ENCODE measurements around the gene SMC3. TPM values are rescaled to one million over a fixed set of nuclear protein-coding genes. Genes with fewer than 3 reads are reported as not detected.

SMC3 gene
- total RNA-seq, 1 experiment from 2014 or later, result 64.3 TPM

GRCh38 chr10:110612087-110612486 lies 44.6 kb downstream of the SMC3 start:
- no peak overlapping the region for H3K27ac ChIP-seq (ENCODE audit: low read depth, low read length)
- H3K9me2 ChIP-seq (ENCODE audit: insufficient read depth), result no peaks in the 10 kb centered on the region
- no peaks in the 10 kb centered on the region for H3K36me3 ChIP-seq (ENCODE audit: control insufficient read depth in 1 of 2, insufficient read depth in 2 of 2, low read length in 2 of 2)
- BruUV-seq (replicated peaks), result no TSS peak
- H4K20me1 ChIP-seq (ENCODE audit: insufficient read depth), result no peaks in the 10 kb centered on the region
- RAD21 ChIA-PET (ENCODE audit: low non-redundant PET in 1 of 2, low total read pairs in 2 of 2, uncharacterized antibody in 2 of 2, unreplicated experiment in 2 of 2), result interaction anchor here in 1 of 2 experiments (0.5 kb wide), 1 partner anchor 283 kb away, joined by 3 read pairs; no protein-coding TSS in a partner anchor
- DNase-seq (ENCODE audit: low read depth, low spot score), result no peak
- intact Hi-C loops (cut with micrococcal nuclease), result loop anchor here (5.0 to 10.0 kb wide), 4 partner anchors 125 to 983 kb away; no protein-coding TSS in a partner anchor
- H3K79me2 ChIP-seq (ENCODE audit: insufficient read depth, low read length), result no peaks in the 10 kb centered on the region
- TF ChIP-seq SIN3A (IDR thresholded peaks at IDR 0.05; ENCODE audit: low read depth) (no peak), EZH2phosphoT487 (IDR thresholded peaks at IDR 0.05; ENCODE audit: borderline replicate concordance) (no peak), RAD21 (IDR thresholded peaks at IDR 0.05; ENCODE audit: low read depth) (no peak), ZBTB33 (IDR thresholded peaks at IDR 0.05; ENCODE audit: extremely low read depth, insufficient replicate concordance, low read length) (no peak), CEBPB (IDR thresholded peaks at IDR 0.05; ENCODE audit: low read depth) (no peak), ZFX (IDR thresholded peaks at IDR 0.05) (no peak), YY1 (IDR thresholded peaks at IDR 0.05; ENCODE audit: extremely low read depth, insufficient replicate concordance, low read depth, low read length) (no peak), SP1 (IDR thresholded peaks at IDR 0.05; ENCODE audit: low read depth) (no peak), ZNF274 (IDR thresholded peaks at IDR 0.05; ENCODE audit: low read depth, low read length) (no peak)
- H3K4me3 ChIP-seq (replicated peaks in 1 of 2; ENCODE audit: low read depth in 1 of 2, low read length in 2 of 2), result no peak overlapping the region
- no peak overlapping the region for H2AFZ ChIP-seq (ENCODE audit: low read depth, low read length, poor library complexity, severe bottlenecking)
- H3K27me3 ChIP-seq (ENCODE audit: insufficient read depth, low read length), result 0 out of 2 replicates have a peak, but pooled peaks cover 4% of the 10 kb centered on the region
- no peaks in the 10 kb centered on the region for H3K9me3 ChIP-seq (ENCODE audit: control insufficient read depth in 1 of 2, insufficient read depth in 1 of 2, low read depth in 1 of 2, low read length in 2 of 2)
- H3K9ac ChIP-seq (ENCODE audit: low read length), result no peak overlapping the region
- POLR2A ChIA-PET, result no interaction called here
- no peak for ATAC-seq
- CTCF ChIA-PET, result interaction anchor here (1.2 kb wide), 1 partner anchor 67 kb away, joined by 3 read pairs; no protein-coding TSS in a partner anchor
- no peak overlapping the region for H3K4me2 ChIP-seq (ENCODE audit: low read length)
- H3K4me1 ChIP-seq (ENCODE audit: control insufficient read depth in 1 of 2, insufficient read depth in 2 of 2, low read length in 2 of 2), result peaks cover 0 to 9% of the 10 kb centered on the region in 2 experiments; a peak in 1 of 4 replicates

Measured in HCT116 (cell line).